ENCODE results near the gene KRT34. TPM values are rescaled to one million over a fixed set of nuclear protein-coding genes. Genes with fewer than 3 reads are reported as not detected.
A peak's percentile ranks its signal among the peaks of the same experiment; 100 is the strongest.
"Not testable (repeated sequence)": the region's sequence is repeated elsewhere in the genome, so short reads cannot be mapped to it uniquely, and the experiment has no call there.

Gene KRT34
- total and polyA plus RNA-seq, 9 donors: not detected

DNA sequence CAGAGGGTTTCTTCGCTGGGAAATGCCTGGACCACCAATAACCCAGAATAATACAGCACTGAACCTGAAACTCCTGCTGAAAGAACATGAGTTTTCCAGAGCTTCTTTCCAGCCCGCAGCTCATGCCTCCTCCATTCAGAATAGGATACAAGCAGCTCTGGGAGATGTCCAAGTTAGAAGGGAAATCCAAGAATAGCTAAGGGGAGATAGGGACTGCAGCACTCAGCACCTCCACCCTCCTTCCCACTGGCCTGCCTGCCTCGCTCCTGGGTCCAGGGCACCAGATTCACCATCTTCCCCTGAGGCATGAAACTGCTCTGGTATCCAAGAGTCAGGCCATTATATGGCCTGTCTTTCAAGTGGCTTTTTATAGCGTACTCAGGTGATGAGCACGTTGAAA is 11.2 kb upstream of the KRT34 start:
- Histone ChIP-seq H3K4me3 (ENCODE audit: low read length) (no peak overlapping the region), H3K4me1 (ENCODE audit: control insufficient read depth, insufficient read depth, low read length) (peaks cover 12% of the 10 kb centered on the region), H3K9me3 (replicated peaks; ENCODE audit: control insufficient read depth, low read depth, low read length) (no peaks in the 10 kb centered on the region), H3K36me3 (ENCODE audit: control insufficient read depth, insufficient read depth, low read length) (no peaks in the 10 kb centered on the region), H3K27me3 (ENCODE audit: control insufficient read depth, insufficient read depth, low read length) (no peaks in the 10 kb centered on the region), H3K27ac (ENCODE audit: low read length) (no peak overlapping the region)
- peak; percentile 41 for DNase-seq
- WGBS (ENCODE audit: insufficient coverage): 40% methylated on average over 3 of the region's 5 CpGs

GRCh38 chr17:41392278-41392677 is 10.2 kb upstream of the KRT34 start:
- no peak for DNase-seq
- no peak overlapping the region for H3K27ac ChIP-seq (ENCODE audit: low read length)
- peaks cover 9% of the 10 kb centered on the region for H3K4me1 ChIP-seq (ENCODE audit: control insufficient read depth, insufficient read depth, low read length)
- no peaks in the 10 kb centered on the region for H3K27me3 ChIP-seq (ENCODE audit: control insufficient read depth, insufficient read depth, low read length)
- peaks cover 2% of the 10 kb centered on the region for H3K9me3 ChIP-seq (replicated peaks; ENCODE audit: control insufficient read depth, low read depth, low read length)
- no peak overlapping the region for H3K4me3 ChIP-seq (ENCODE audit: low read length)
- no CpG with 5 or more reads among the region's 1 CpG for WGBS (ENCODE audit: insufficient coverage)
- no peaks in the 10 kb centered on the region for H3K36me3 ChIP-seq (ENCODE audit: control insufficient read depth, insufficient read depth, low read length)

DNA sequence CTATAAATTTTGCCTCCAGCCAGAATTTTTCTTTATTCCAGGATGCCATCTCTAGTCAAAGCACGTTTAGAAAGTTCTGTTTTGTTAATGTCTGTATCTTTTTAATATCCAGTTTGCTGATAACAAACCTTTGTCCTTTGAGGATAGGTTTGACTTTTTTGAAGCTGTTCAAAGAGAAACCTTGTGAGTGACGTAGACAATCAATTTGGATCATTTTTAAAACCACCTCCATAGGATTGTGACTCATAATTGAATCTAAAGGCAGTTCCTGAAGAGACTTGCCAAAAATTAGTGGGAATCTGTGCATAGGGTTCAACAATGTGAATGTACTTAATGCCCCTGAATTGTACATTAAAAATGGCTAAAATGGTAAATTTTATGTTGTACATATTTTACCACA is 9.4 kb upstream of the KRT34 start:
- Histone ChIP-seq H3K4me1 (ENCODE audit: control insufficient read depth, insufficient read depth, low read length) (peaks cover 3% of the 10 kb centered on the region), H3K27me3 (ENCODE audit: control insufficient read depth, insufficient read depth, low read length) (no peaks in the 10 kb centered on the region), H3K27ac (ENCODE audit: low read length) (no peak overlapping the region), H3K36me3 (ENCODE audit: control insufficient read depth, insufficient read depth, low read length) (no peaks in the 10 kb centered on the region), H3K9me3 (replicated peaks; ENCODE audit: control insufficient read depth, low read depth, low read length) (peaks cover 4% of the 10 kb centered on the region), H3K4me3 (ENCODE audit: low read length) (no peak overlapping the region)
- WGBS (ENCODE audit: insufficient coverage): no CpG with 5 or more reads among the region's 2 CpGs
- no peak for DNase-seq

GRCh38 chr17:41390411-41390938 is 8.4 kb upstream of the KRT34 start:
- Histone ChIP-seq H3K36me3 (ENCODE audit: control insufficient read depth, insufficient read depth, low read length) (no peaks in the 10 kb centered on the region), H3K4me3 (ENCODE audit: low read length) (no peak overlapping the region), H3K27ac (ENCODE audit: low read length) (no peak overlapping the region), H3K4me1 (ENCODE audit: control insufficient read depth, insufficient read depth, low read length) (no peaks in the 10 kb centered on the region), H3K9me3 (replicated peaks; ENCODE audit: control insufficient read depth, low read depth, low read length) (peaks cover 9% of the 10 kb centered on the region), H3K27me3 (ENCODE audit: control insufficient read depth, insufficient read depth, low read length) (no peaks in the 10 kb centered on the region)
- DNase-seq: no peak
- 40% methylated on average over 1 of the region's 7 CpGs for WGBS (ENCODE audit: insufficient coverage)

DNA sequence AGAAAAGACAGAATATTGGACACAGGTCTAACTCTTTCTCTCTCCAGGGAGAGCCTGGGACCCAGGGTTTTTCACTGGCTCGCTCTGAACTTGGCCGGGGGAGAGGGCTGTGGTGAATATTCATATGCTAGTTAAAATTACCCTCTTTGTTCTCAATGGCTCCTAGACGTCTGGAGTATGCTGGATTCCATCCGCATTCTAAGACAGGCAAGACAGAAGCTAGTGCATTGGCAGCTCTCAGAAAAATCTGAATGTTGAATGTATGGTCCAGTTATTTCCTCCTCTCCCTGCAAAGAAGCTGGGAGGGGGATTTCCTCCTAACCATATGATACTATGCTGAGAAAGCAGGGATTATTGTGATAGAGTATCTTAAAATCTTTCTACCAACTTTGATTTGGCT is 5.6 kb upstream of the KRT34 start:
- no CpG with 5 or more reads among the region's 4 CpGs for WGBS (ENCODE audit: insufficient coverage)

GRCh38 chr17:41386227-41386626 is 4.1 kb upstream of the KRT34 start:
- Histone ChIP-seq H3K36me3 (ENCODE audit: control insufficient read depth, insufficient read depth, low read length) (no peaks in the 10 kb centered on the region), H3K4me3 (ENCODE audit: low read length) (no peak overlapping the region), H3K27ac (ENCODE audit: low read length) (no peak overlapping the region), H3K9me3 (replicated peaks; ENCODE audit: control insufficient read depth, low read depth, low read length) (peaks cover 9% of the 10 kb centered on the region), H3K4me1 (ENCODE audit: control insufficient read depth, insufficient read depth, low read length) (no peaks in the 10 kb centered on the region), H3K27me3 (ENCODE audit: control insufficient read depth, insufficient read depth, low read length) (no peaks in the 10 kb centered on the region)
- no CpG with 5 or more reads among the region's 1 CpG for WGBS (ENCODE audit: insufficient coverage)
- no peak for DNase-seq

More for the DNA sequence above, 5.6 kb upstream of the KRT34 start:
- DNase-seq: no peak
- Histone ChIP-seq H3K4me1 (ENCODE audit: control insufficient read depth, insufficient read depth, low read length) (no peaks in the 10 kb centered on the region), H3K27ac (ENCODE audit: low read length) (no peak overlapping the region), H3K36me3 (ENCODE audit: control insufficient read depth, insufficient read depth, low read length) (no peaks in the 10 kb centered on the region), H3K9me3 (replicated peaks; ENCODE audit: control insufficient read depth, low read depth, low read length) (peaks cover 9% of the 10 kb centered on the region), H3K4me3 (ENCODE audit: low read length) (no peak overlapping the region), H3K27me3 (ENCODE audit: control insufficient read depth, insufficient read depth, low read length) (no peaks in the 10 kb centered on the region)

DNA sequence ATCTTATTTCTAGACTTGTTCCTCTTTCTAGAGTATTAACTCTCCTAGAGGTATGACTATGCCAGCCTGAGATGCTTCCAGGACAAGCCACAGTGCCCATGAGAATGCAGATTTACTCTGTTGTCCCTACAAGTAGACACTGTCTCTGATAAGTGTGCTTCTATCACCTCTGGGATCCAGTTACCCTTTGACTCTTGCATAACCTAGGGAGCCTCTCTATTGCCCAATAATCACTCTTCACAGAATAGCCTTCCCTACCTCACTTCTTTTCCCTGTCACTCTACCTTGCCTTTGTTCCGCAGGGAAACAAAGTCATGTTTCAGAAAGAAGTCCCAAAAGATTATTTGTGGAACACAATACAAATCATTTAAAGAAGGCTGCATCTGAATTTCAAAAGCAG is 1.6 kb upstream of the KRT34 start:
- Histone ChIP-seq H3K4me1 (ENCODE audit: control insufficient read depth, insufficient read depth, low read length) (no peaks in the 10 kb centered on the region), H3K27ac (ENCODE audit: low read length) (no peak overlapping the region), H3K27me3 (ENCODE audit: control insufficient read depth, insufficient read depth, low read length) (no peaks in the 10 kb centered on the region), H3K9me3 (replicated peaks; ENCODE audit: control insufficient read depth, low read depth, low read length) (peaks cover 9% of the 10 kb centered on the region), H3K4me3 (ENCODE audit: low read length) (no peak overlapping the region), H3K36me3 (ENCODE audit: control insufficient read depth, insufficient read depth, low read length) (no peaks in the 10 kb centered on the region)
- WGBS (ENCODE audit: insufficient coverage): no CpG with 5 or more reads among the region's 1 CpG
- DNase-seq: no peak

GRCh38 chr17:41382394-41382793 is 288 bp upstream of the KRT34 start:
- H3K4me3 ChIP-seq (ENCODE audit: low read length): no peak overlapping the region
- H3K27ac ChIP-seq (ENCODE audit: low read length): no peak overlapping the region
- H3K9me3 ChIP-seq (replicated peaks; ENCODE audit: control insufficient read depth, low read depth, low read length): peaks cover 7% of the 10 kb centered on the region
- no peak for DNase-seq
- H3K4me1 ChIP-seq (ENCODE audit: control insufficient read depth, insufficient read depth, low read length): no peaks in the 10 kb centered on the region
- H3K27me3 ChIP-seq (ENCODE audit: control insufficient read depth, insufficient read depth, low read length): no peaks in the 10 kb centered on the region
- WGBS (ENCODE audit: insufficient coverage): no CpG with 5 or more reads among the region's 1 CpG
- no peaks in the 10 kb centered on the region for H3K36me3 ChIP-seq (ENCODE audit: control insufficient read depth, insufficient read depth, low read length)

DNA sequence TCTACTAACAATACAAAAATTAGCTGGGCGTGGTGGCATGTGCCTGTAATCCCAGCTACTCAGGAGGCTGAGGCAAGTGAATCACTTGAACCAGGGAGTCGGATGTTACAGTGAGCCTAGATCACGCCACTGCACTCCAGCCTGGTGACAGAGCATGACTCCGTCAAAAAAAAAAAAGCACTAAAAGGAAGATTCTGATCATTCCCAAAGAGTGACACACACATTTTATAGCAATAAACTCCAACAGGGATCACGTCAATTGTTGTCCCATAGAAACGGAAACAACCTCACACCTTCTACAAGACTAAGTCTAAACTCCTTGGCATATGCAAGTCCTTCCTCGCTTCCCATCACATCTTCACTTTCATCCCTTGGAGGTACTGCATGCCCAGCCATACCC is 2.0 kb downstream of the KRT34 start:
- H3K9me3 ChIP-seq (replicated peaks; ENCODE audit: control insufficient read depth, low read depth, low read length); H3K27ac ChIP-seq (ENCODE audit: low read length); H3K4me3 ChIP-seq (ENCODE audit: low read length); H3K36me3 ChIP-seq (ENCODE audit: control insufficient read depth, insufficient read depth, low read length); DNase-seq; H3K27me3 ChIP-seq (ENCODE audit: control insufficient read depth, insufficient read depth, low read length); H3K4me1 ChIP-seq (ENCODE audit: control insufficient read depth, insufficient read depth, low read length): not testable (repeated sequence)
- 90% methylated on average over 6 of the region's 7 CpGs for WGBS (ENCODE audit: insufficient coverage)

GRCh38 chr17:41377546-41377945 is 4.6 kb downstream of the KRT34 start:
- Histone ChIP-seq H3K27ac (ENCODE audit: low read length) (no peak overlapping the region), H3K9me3 (replicated peaks; ENCODE audit: control insufficient read depth, low read depth, low read length) (no peaks in the 10 kb centered on the region), H3K4me3 (ENCODE audit: low read length) (no peak overlapping the region), H3K4me1 (ENCODE audit: control insufficient read depth, insufficient read depth, low read length) (no peaks in the 10 kb centered on the region), H3K36me3 (ENCODE audit: control insufficient read depth, insufficient read depth, low read length) (no peaks in the 10 kb centered on the region), H3K27me3 (ENCODE audit: control insufficient read depth, insufficient read depth, low read length) (no peaks in the 10 kb centered on the region)
- DNase-seq: no peak
- WGBS (ENCODE audit: insufficient coverage): 7% methylated on average over 2 of the region's 2 CpGs

GRCh38 chr17:41369713-41370112 is 12.4 kb downstream of the KRT34 start, which contains the start of gene KRT33B:
TSS of gene KRT33B (minus strand) at chr17:41369813. CDS start at chr17:41369750, 63 bp downstream.
- Histone ChIP-seq H3K4me1 (ENCODE audit: control insufficient read depth, insufficient read depth, low read length) (peaks cover 2% of the 10 kb centered on the region), H3K9me3 (replicated peaks; ENCODE audit: control insufficient read depth, low read depth, low read length) (no peaks in the 10 kb centered on the region), H3K4me3 (ENCODE audit: low read length) (no peak within 1 kb of the TSS), H3K27me3 (ENCODE audit: control insufficient read depth, insufficient read depth, low read length) (no peaks in the 10 kb centered on the region), H3K27ac (ENCODE audit: low read length) (no peak within 1 kb of the TSS), H3K36me3 (ENCODE audit: control insufficient read depth, insufficient read depth, low read length) (no peaks in the 10 kb centered on the region)
- DNase-seq: no peak
- WGBS (ENCODE audit: insufficient coverage): no CpG with 5 or more reads among the region's 1 CpG
